Measurements from ENCODE around the gene PPARD. TPM values are rescaled to one million over a fixed set of nuclear protein-coding genes. Genes with fewer than 3 reads are reported as not detected.
A peak's percentile ranks its signal among the peaks of the same experiment; 100 is the strongest.

Gene PPARD
- total RNA-seq (10 to 100 TPM; 23.5 to 28.4 TPM), polyA plus RNA-seq (ENCODE audit: insufficient read length in 6 of 6) (10 to 100 TPM; 21.0 to 25.4 (median 23.9) TPM)
- long read RNA-seq, donor 1, partial matches to known transcripts: 0 of 2 reads
- long read RNA-seq, donor 1, other reads (novel, unspliced or antisense): 0 of 2 reads
- long read RNA-seq, donor 2, partial matches to known transcripts: 5 of 6 reads
- long read RNA-seq, donor 2, other reads (novel, unspliced or antisense): 0 of 6 reads
- long read RNA-seq, donor 3, transcript PPARD-203 (8 exons, 3,747 nt): major isoform, 8 of 9 reads
- long read RNA-seq, donor 3, partial matches to known transcripts: 0 of 9 reads
- long read RNA-seq, donor 3, other reads (novel, unspliced or antisense): 0 of 9 reads
- long read RNA-seq, donor 4, partial matches to known transcripts: 0 of 2 reads
- long read RNA-seq, donor 4, other reads (novel, unspliced or antisense): 2 of 2 reads
- long read RNA-seq, donor 5, partial matches to known transcripts: 5 of 6 reads
- long read RNA-seq, donor 5, other reads (novel, unspliced or antisense): 0 of 6 reads
- long read RNA-seq, donor 6, partial matches to known transcripts: 0 of 4 reads
- long read RNA-seq, donor 6, other reads (novel, unspliced or antisense): 0 of 4 reads
- long read RNA-seq, donor 7, partial matches to known transcripts: 0 of 4 reads
- long read RNA-seq, donor 7, other reads (novel, unspliced or antisense): 0 of 4 reads
- long read RNA-seq, donor 8, transcript PPARD-203 (8 exons, 3,747 nt): major isoform, 6 of 11 reads
- long read RNA-seq, donor 8, partial matches to known transcripts: 5 of 11 reads
- long read RNA-seq, donor 8, other reads (novel, unspliced or antisense): 0 of 11 reads
- long read RNA-seq, donor 9: 0 reads
- long read RNA-seq, donor 10, partial matches to known transcripts: 2 of 4 reads
- long read RNA-seq, donor 10, other reads (novel, unspliced or antisense): 2 of 4 reads
- long read RNA-seq, donor 11, transcript PPARD-203 (8 exons, 3,747 nt): major isoform, 7 of 43 reads
- long read RNA-seq, donor 11, partial matches to known transcripts: 36 of 43 reads
- long read RNA-seq, donor 11, other reads (novel, unspliced or antisense): 0 of 43 reads
- long read RNA-seq, donor 12, partial matches to known transcripts: 0 of 3 reads
- long read RNA-seq, donor 12, other reads (novel, unspliced or antisense): 0 of 3 reads

DNA sequence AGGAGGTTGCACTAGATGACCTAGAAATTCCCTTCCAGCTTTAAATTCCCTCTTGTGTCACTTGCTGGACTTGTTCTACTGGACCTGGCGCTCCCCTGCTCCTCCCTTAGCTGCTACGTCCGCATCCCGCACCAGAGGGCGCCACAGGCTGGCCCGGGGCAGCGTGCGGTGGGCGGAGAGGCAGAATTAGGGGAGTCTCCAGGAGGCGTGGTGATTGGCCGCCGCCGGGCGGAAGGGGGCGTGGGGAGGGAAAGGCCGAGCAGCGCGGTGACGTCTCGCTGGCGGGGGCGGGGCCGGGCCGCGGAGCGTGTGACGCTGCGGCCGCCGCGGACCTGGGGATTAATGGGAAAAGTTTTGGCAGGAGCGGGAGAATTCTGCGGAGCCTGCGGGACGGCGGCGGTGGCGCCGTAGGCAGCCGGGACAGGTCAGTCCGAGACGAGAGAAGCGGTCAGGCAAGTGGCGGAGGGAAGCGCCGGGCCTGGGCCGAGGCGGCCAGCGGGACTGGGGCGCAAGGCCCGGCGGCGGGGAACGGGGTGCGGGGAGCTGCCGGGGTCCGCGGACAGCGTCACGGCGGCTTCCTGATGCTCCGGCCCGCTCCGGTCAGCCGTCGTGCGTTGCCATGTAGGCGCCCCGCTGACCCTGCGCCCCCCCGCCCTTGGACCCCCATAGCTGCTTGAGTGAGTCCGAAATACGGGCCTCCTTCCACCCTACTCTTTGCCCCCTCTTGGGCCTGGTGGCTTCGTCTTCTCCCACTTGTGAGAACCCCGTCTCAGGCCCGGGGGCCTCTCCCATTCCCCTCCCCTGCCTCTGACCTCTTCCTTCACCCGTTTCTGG, at the start of gene PPARD:
Gene PPARD (plus strand): TSS at position 301 of the 834 bp plus-strand sequence. CDS start 68,530 bp downstream, outside the sequence.
- H3K27ac ChIP-seq: peak within 1 kb of the TSS; percentile 87 to 91
- H3K36me3 ChIP-seq: peaks cover 0 to 17% of the 10 kb centered on the region in 2 donors
- ATAC-seq (peak; percentile 99), DNase-seq (peak; percentile 98 to 100 (median 99))
- no peaks in the 10 kb centered on the region for H3K9me3 ChIP-seq
- intact Hi-C loops (cut with DNase I): loop anchor here in 1 of 2 donors (2.0 kb wide), 1 partner anchor 108 kb away; no protein-coding TSS in a partner anchor
- H3K4me1 ChIP-seq: peaks cover 4 to 45% of the 10 kb centered on the region in 2 donors
- H3K4me3 ChIP-seq: peak within 1 kb of the TSS; percentile 97 to 98
- H3K27me3 ChIP-seq: no peaks in the 10 kb centered on the region
- TF ChIP-seq, protein P1, sequence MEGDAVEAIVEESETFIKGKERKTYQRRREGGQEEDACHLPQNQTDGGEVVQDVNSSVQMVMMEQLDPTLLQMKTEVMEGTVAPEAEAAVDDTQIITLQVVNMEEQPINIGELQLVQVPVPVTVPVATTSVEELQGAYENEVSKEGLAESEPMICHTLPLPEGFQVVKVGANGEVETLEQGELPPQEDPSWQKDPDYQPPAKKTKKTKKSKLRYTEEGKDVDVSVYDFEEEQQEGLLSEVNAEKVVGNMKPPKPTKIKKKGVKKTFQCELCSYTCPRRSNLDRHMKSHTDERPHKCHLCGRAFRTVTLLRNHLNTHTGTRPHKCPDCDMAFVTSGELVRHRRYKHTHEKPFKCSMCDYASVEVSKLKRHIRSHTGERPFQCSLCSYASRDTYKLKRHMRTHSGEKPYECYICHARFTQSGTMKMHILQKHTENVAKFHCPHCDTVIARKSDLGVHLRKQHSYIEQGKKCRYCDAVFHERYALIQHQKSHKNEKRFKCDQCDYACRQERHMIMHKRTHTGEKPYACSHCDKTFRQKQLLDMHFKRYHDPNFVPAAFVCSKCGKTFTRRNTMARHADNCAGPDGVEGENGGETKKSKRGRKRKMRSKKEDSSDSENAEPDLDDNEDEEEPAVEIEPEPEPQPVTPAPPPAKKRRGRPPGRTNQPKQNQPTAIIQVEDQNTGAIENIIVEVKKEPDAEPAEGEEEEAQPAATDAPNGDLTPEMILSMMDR (IDR thresholded peaks at IDR 0.05): peak; percentile 91 to 99

DNA sequence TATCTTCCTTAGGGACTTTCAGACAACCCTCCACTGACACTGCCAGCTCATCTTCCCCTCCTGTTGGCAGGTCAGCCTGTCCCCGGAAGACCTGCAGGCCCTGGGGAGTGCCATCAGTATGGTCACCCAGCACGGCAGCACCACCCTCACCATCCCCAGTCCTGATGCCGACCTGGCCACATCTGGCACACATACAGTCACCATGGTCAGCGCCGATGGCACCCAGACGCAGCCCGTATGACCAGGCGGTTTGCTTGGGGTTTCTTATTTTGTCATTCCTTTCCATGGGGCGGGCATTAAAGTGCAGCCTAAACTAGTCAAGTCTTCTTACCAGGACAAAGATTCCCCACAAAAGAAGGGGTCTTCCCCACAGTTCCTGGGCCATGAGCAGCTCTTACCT, 48.7 kb upstream of the PPARD start:
- DNase-seq (no peak), ATAC-seq (no peak)
- Histone ChIP-seq H3K27me3 (no peaks in the 10 kb centered on the region), H3K27ac (no peak overlapping the region), H3K4me3 (no peak overlapping the region), H3K9me3 (no peaks in the 10 kb centered on the region), H3K36me3 (peaks cover 0 to 78% of the 10 kb centered on the region in 2 donors), H3K4me1 (peaks cover 3 to 23% of the 10 kb centered on the region in 2 donors)
- intact Hi-C loops (cut with DNase I): no loop called here
- TF ChIP-seq, protein P1 (IDR thresholded peaks at IDR 0.05): no peak

DNA sequence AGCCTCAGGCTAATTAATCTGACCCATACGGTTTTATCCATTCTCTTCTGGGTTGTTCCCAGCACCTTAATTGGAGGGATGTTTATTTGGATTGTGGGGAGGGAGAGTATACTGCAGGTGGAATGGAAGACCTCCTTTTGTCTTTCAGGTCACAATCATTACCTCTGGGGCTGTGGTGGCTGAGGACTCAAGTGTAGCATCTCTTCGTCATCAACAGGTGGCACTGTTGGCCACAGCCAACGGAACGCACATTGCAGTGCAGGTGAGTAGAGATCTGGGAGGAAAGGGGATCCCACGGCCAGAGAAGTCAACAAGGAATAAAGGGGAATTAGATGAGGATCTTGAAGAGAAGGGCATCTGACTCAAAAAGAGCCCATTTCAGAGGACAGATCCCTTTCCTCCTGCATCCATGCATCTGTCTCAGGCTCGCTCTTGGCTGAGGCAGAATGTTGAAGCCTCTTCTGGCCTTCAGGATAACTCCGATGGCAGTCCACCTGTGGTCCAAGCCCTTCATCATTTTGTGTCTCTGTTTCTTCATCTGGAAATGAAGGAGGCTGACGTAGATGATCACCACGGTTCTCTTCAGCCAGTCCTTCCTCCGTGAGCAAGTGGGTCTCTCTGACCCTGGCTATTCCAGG, 47.9 kb upstream of the PPARD start:
- H3K4me1 ChIP-seq: peaks cover 3 to 31% of the 10 kb centered on the region in 2 donors
- H3K27me3 ChIP-seq: no peaks in the 10 kb centered on the region
- peaks cover 0 to 71% of the 10 kb centered on the region in 2 donors for H3K36me3 ChIP-seq
- no peak overlapping the region for H3K27ac ChIP-seq
- ATAC-seq (peak; percentile 54), DNase-seq (peak in 1 of 4 donors; percentile 49)
- no peaks in the 10 kb centered on the region for H3K9me3 ChIP-seq
- TF ChIP-seq, protein P1 (IDR thresholded peaks at IDR 0.05): peak; percentile 59 to 65
- intact Hi-C loops (cut with DNase I): no loop called here
- H3K4me3 ChIP-seq: no peak overlapping the region

DNA sequence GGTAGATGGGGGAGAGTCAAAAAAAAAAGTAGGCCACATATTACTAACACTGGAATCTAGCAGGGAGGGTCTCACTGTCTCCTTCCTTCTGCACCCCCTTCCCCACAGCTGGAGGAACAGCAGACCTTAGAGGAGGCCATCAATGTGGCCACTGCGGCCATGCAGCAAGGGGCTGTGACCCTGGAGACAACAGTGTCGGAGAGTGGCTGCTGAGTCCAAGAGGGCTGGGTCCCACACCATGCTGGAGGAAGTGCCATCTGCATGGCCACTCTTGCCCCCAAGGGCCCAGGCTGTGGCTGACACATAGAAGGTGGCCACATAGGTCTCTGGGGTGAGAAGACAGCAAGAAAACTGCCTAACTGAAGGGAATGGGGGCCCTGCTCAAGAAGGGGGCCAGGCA, 47.3 kb upstream of the PPARD start:
- Histone ChIP-seq H3K4me1 (peaks cover 3 to 37% of the 10 kb centered on the region in 2 donors), H3K27me3 (no peaks in the 10 kb centered on the region), H3K9me3 (no peaks in the 10 kb centered on the region), H3K4me3 (no peak overlapping the region), H3K36me3 (peaks cover 0 to 65% of the 10 kb centered on the region in 2 donors), H3K27ac (no peak overlapping the region)
- intact Hi-C loops (cut with DNase I): no loop called here
- ATAC-seq: no peak
- no peak for DNase-seq
- TF ChIP-seq, protein P1 (IDR thresholded peaks at IDR 0.05): no peak
